ENCODE measurements around the gene ATAD3B.

DNA sequence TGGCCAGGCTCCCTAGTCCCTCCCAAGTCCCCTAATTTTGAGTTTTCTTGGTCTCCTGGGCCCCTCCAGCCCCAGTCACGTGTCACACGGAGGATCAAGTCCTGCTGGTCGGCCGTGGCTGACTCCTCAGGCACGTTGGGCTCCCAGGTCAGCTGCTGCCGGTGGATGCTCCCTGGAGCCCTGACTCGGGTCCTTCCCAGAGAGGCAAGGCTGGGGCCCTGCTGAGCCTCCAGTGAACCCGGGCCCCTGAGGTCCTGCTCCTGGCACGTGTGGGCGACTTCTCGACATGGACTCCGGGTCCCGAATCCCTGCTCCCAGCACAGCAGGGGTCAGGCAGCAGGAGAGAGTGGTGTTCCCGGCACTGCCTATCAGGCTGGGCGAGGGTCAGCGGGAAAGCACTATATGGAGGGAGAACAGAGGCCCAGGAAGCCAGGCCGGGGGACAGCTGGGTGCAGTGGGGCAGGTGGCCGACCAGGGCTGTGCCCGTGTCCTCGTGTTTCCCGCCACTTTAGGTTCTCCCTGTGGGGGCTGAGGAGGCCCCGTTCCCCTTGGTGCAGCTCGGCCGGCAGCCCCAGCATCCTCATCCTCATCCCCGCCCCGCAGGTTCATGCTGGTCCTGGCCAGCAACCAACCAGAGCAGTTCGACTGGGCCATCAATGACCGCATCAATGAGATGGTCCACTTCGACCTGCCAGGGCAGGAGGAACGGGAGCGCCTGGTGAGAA, 55.7 kb downstream of the ATAD3B start:
- TF ChIP-seq, protein P1, sequence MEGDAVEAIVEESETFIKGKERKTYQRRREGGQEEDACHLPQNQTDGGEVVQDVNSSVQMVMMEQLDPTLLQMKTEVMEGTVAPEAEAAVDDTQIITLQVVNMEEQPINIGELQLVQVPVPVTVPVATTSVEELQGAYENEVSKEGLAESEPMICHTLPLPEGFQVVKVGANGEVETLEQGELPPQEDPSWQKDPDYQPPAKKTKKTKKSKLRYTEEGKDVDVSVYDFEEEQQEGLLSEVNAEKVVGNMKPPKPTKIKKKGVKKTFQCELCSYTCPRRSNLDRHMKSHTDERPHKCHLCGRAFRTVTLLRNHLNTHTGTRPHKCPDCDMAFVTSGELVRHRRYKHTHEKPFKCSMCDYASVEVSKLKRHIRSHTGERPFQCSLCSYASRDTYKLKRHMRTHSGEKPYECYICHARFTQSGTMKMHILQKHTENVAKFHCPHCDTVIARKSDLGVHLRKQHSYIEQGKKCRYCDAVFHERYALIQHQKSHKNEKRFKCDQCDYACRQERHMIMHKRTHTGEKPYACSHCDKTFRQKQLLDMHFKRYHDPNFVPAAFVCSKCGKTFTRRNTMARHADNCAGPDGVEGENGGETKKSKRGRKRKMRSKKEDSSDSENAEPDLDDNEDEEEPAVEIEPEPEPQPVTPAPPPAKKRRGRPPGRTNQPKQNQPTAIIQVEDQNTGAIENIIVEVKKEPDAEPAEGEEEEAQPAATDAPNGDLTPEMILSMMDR (IDR thresholded peaks at IDR 0.05): no peak
- TF ChIP-seq POLR2A (IDR thresholded peaks at IDR 0.05): no peak

Measured in transverse colon (tissue), 3 donors.